HG03342 (cell line): Measurements from ENCODE around the gene LHFPL2.
A peak's percentile ranks its signal among the peaks of the same experiment; 100 is the strongest.

Source experiments
- ATAC-seq: cut with Tn5 transposase; IDR thresholded peaks from one replicate; pipeline ENCODE4 v1.9.1; 2021; ENCODE audit warnings: mild to moderate bottlenecking, moderate library complexity; ENCODE audit not compliant: unreplicated experiment

Gene LHFPL2

GRCh38 chr5:78642701-78643100 is 5.9 kb downstream of the LHFPL2 start:
- no peak for ATAC-seq

GRCh38 chr5:78640662-78641474 is 7.7 kb downstream of the LHFPL2 start:
- peak; percentile 83 for ATAC-seq

- ATAC-seq: no peak
These were observed 8.8 kb downstream of the LHFPL2 start for GRCh38 chr5:78639791-78640190.

- no peak for ATAC-seq
These were observed 9.5 kb downstream of the LHFPL2 start for GRCh38 chr5:78638973-78639669.

- no peak for ATAC-seq
These were observed 10.1 kb downstream of the LHFPL2 start for GRCh38 chr5:78638423-78638822.

- no peak for ATAC-seq
These were observed 11.1 kb downstream of the LHFPL2 start for GRCh38 chr5:78637468-78637867.

GRCh38 chr5:78636682-78637081 is 11.9 kb downstream of the LHFPL2 start:
- ATAC-seq: no peak

GRCh38 chr5:78634634-78635033 is 13.9 kb downstream of the LHFPL2 start:
- ATAC-seq: no peak

GRCh38 chr5:78634229-78634628 is 14.3 kb downstream of the LHFPL2 start:
- ATAC-seq: no peak

- no peak for ATAC-seq
These were observed 14.9 kb downstream of the LHFPL2 start for GRCh38 chr5:78633700-78634099.

GRCh38 chr5:78632467-78632866 is 16.1 kb downstream of the LHFPL2 start:
- ATAC-seq: no peak

- ATAC-seq: no peak
These were observed 16.6 kb downstream of the LHFPL2 start for GRCh38 chr5:78631931-78632330.

- no peak for ATAC-seq
These were observed 18.5 kb downstream of the LHFPL2 start for GRCh38 chr5:78630047-78630446.

GRCh38 chr5:78629624-78630023 is 18.9 kb downstream of the LHFPL2 start:
- no peak for ATAC-seq

GRCh38 chr5:78628270-78628992 is 20.1 kb downstream of the LHFPL2 start:
- no peak for ATAC-seq

- ATAC-seq: no peak
These were observed 20.8 kb downstream of the LHFPL2 start for GRCh38 chr5:78627766-78628165.

GRCh38 chr5:78627175-78627574 is 21.4 kb downstream of the LHFPL2 start:
- ATAC-seq: no peak

- ATAC-seq: no peak
These were observed 22.5 kb downstream of the LHFPL2 start for GRCh38 chr5:78626009-78626571.

GRCh38 chr5:78624992-78625391 is 23.6 kb downstream of the LHFPL2 start:
- ATAC-seq: no peak

GRCh38 chr5:78624011-78624541 is 24.5 kb downstream of the LHFPL2 start:
- ATAC-seq: no peak
